HG03139 (cell line): ENCODE data around the gene SGSH.

Experiments
- ATAC-seq: cut with Tn5 transposase; IDR thresholded peaks from one replicate; pipeline ENCODE4 v1.9.1; 2021; ENCODE audit not compliant: unreplicated experiment

Gene SGSH

DNA sequence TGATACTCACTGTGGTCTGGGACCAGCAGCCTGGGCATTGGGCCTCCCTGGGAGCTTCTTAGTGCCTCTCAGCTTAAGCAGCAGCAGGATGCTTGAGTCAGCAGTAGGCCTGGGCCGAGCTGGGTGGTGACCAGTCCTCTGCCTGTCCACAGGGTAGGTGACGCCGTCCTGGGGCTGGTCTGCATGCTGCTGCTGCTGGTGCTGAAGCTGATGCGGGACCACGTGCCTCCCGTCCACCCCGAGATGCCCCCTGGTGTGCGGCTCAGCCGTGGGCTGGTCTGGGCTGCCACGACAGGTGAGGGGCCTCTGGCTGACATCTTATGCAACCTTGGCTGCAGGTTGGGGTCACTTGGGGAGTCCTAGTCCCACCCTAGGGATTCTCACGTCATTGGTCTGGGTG is 7.5 kb upstream of the SGSH start:
- ATAC-seq: no peak

DNA sequence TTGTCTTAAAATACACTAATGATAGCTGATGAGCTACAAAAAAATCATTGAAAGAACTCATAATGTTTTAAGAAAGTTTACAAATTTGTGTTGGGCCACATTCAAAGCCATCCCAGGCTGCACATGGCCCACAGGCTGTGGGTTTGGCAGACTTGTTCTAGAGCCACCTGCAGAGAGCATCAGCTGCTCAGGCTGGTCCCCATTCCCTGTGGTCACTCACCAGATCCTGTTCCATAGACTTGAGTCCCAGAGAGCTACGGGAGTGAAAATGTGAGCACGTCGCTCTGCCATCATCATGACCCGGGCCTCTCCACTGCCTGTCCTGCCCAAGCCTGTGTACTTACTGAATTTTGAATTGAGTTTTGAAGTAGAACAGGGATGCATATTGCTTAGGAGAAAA is 7.0 kb upstream of the SGSH start:
- no peak for ATAC-seq

DNA sequence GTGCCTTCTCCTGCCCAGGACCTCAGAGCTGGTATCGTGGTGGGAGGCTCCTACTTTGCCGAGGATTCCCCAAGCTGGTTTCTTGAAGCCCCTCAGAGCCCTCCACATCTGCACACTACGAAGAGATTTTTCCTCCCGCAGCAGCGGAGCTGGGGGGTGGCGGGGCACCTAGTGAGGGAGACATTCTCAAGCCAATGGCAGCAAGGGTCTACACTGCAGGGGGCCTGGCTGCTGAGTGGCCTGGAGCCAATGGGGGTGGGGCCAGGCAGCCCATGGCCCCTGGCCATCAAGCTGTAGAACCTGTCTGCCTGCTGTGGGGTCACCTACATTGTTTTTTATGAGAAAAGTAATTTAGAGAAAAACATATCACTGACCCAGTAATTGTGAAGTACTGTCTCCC is 5.1 kb upstream of the SGSH start:
- ATAC-seq: no peak

DNA sequence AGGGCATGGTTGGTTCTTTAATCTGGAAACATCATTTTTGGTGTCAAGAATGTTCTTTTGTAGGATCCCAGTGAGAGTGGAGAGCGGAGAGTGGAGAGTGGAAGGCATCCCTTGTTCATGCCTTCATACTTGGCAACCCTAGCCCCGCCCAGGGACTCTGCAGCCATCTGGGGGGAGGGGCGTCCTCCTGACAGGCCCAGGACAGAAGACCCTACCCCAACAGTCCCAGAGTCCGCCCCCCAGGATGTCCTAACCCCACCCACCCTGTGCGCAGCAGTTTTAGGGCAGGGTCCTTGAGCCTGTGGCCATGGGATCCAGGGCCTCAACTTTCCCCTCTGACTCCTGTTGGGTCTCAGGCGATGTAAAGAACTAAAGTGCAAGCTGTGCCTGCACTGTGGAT is 4.5 kb upstream of the SGSH start:
- ATAC-seq: no peak

DNA sequence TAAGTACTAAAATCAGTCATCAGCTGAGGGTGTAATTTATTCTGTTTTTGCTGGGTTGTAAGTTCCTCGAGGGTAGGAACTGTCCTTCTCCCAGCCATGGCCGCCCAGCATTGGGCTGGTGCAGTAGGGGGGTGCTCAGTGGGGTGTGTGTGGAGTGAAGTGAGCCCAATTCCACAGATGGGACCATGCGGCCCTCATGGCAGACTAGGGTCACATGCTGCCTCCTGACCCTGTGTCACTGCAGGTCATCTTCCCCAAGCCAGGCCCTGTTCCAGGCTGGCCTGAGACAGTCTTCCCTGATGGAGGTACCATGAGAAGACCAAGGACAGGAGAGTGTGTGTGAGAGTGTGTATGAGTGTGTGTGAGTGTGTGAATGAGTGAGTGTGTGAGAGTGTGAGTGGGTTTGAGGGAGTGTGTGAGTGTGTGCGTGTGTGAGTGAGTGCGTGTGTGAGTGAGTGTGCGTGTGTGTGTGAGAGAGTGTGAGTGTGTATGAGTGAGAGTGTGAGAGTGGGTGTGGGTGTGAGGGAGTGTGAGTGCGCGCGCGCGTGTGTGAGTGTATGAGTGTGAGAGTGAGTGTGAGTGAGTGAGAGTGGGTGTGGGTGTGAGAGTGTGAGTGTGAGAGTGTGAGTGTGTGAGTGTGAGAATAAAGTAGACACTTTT is 3.8 kb upstream of the SGSH start:
- ATAC-seq: no peak

DNA sequence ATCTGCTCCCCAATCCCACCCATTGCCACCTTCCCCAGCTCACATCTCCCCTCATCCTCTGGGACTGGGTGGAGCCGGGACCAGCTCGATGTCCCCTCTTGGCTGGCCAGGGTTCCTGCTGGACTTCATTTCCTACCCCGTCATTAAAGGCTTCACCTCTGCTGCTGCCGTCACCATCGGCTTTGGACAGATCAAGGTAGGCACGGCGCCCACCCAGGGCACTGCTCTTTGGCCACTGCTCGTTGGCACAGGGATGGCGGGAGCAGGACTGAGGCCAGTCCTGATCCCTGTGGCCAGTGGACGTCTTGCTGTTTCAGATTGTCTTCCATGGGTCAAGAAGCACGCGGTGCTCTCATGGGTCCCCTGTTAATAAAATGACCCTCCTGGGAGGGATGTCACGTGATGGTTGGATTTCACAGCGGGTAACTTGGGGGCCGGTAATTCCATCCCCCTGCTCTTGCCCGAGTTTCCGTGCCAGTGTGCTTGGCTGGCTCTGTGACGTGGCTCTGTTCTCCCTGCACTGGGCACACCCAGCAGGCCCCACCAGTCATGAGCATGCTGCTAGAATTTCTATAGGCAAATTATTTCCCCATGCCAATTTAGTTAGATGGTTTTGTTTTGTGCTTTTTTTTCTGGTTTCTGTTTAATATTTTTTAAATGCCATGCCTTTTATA is 3.1 kb upstream of the SGSH start:
- no peak for ATAC-seq

DNA sequence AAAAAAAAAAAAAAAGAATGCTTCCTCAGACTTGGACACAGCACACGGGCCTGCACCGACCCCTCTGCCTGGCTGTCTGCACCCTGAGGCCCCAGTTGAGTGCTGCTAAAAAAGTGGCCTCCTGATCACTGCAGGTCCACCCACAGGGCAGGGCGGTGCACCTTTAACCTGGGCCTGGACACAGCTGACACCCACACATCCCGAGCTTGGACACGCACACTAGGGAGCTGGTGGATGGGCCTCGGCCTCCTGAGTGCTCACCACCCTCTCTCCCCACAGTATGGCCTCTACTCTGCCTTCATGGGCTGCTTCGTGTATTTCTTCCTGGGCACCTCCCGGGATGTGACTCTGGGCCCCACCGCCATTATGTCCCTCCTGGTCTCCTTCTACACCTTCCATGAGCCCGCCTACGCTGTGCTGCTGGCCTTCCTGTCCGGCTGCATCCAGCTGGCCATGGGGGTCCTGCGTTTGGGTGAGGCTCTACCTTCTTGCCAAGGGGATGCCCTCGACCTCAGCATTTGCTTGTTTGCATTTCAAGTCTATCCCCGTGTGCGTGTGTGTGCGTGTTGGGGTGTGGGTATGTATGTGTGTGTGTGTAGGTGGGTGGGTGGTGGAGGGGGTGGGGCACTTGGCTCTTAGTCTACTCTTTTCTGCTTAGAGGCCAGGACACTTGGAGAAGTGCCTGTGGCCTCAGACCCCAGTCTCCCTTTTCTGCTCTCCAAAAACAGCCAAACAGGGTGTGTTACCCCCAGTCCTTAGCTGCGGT is 2.4 kb upstream of the SGSH start:
- no peak for ATAC-seq

DNA sequence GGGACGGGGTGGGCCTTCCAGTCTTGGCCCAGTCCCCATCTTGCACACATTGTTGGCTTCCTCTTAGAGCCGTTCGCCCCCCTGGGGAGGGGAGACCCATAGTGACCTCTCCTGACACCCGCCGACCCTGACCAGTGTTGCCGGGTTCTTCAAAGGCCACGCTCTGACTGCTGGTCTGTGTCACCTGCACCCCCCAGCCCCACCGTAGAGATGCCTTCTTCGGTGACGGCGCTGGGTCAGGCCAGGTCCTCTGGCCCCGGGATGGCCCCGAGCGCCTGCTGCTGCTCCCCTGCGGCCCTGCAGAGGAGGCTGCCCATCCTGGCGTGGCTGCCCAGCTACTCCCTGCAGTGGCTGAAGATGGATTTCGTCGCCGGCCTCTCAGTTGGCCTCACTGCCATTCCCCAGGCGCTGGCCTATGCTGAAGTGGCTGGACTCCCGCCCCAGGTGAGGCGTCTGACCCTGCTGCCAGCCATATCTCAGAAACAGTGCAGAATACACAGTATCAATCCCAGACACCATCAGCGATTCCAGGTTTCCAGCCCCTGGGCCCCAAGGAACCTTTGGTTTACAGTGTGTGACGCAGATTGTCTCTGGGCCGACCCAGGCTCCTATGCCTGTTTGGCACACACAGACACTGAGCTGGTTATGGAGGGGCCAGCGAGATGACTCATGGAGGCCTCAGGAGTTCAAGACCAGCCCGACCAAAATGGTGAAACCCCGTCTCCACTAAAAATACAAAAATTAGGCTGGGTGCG is 1.4 kb upstream of the SGSH start:
- ATAC-seq: no peak

DNA sequence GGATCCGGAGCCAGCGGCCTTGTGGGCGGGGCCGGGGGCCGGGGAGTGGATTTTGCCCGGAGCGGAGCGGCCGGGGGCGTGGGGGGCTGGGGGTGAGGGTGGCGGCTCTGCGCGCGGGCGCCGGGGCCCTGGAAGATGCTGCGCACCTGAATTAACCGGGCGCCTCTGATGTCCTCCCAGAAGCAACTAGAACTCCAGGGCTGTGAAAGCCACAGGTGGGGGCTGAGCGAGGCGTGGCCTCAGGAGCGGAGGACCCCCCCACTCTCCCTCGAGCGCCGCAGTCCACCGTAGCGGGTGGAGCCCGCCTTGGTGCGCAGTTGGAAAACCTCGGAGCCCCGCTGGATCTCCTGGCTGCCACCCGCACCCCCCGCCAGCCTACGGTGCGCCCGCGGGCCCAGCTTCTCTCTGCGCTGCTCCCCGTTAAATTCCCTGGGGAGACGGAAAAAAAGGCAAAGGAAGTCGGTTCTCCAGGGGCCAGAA is 643 bp upstream of the SGSH start:
- no peak for ATAC-seq

DNA sequence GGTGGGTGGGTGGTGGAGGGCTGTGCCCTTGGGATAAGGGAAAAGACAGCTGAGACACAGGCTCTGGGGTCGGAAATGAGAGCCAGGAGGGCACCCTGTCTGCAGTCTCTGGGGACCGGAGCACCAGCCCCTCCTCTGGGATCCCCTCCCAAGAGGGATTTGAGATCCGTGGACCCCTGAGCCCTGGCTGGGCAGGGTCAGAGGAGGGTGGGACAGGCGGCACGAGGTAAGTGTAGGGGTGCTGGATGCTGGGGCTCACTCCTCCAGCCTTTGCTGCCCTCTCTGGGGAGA is 425 bp downstream of the SGSH start:
- no peak for ATAC-seq

DNA sequence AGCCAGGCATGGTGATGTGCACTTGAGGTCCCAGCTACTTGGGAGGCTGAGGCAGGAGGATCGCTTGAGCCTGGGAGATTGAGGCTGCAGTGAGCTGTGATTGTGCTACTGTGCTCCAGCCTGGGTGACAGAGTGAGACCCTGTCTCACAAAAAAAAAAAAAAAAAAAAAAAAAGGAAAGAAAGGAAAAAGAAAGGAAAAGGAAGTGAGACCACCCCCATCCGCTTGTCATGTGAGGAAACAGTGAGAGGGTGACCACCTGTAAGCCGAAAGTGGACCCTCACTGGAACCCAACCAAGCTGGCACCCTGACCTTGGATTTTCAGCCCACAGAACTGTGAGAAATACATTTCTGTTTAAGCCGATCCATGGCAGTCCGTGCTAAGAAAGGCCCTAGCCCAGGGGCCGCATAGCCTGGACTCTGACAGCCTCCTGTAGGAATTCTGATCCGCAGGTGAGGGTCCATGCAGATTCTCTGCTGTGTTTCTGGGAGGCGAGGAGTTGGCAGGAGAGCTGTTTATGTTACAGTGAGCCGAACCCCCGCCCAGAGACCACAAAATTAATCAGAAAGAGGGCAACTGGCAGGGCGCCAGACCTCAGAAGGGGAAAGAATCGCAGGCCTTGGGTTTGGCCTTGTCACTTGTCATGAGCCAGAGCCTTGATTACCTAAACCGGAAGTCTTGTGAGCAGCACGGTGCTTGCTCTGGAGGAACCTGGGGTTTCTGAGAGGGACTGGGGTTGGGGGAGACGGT is 945 bp downstream of the SGSH start:
- no peak for ATAC-seq

DNA sequence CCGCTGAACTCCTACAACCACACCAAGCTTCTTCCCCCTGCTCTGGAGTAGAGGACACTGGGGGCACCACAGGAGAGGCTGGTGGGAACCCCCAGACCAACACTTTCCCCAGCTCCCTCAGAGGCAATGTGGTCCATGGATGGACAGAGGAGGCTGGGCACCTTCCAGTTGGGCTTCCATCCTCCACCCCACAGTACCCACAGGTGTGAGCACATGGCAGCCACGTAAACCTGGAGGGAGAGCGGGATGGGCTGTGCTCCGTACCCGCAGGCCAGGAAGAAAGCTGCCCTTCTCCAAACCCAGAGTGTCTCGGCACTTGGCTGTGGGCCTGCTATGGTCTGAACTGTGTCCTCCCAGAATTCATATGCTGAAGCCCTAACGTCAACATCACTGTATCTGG is 1.7 kb downstream of the SGSH start:
- no peak for ATAC-seq

DNA sequence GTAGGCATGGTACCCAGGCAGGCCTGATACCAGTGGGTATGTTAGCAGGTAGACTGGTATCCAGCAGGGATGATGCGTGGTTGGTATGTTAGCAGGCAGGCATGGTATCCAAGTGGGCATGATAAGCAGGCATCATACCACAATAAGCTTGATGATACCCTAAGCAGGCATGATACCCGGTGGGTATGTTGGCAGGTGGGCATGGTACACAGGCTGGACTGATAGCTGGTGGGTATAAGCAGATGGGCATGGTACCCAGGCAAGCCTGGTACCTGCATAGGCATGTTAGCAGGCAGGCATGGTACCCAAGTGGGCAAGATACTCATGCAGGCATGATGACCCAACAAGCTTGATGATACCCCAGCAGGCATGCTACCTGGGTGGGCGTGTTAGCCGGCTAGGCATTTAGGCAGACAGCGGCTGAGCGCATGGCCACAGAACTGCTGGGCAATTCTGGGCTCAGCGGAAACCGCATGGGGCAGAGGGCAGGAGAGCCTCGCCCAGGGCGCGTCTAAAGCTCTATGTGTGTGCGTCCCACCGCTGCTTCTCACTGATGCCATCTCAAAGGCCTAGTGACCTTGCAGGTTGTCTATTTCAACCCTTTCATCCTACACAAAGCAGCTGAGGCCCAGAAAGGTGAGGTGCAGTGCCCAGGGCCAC is 2.3 kb downstream of the SGSH start:
- ATAC-seq: no peak

DNA sequence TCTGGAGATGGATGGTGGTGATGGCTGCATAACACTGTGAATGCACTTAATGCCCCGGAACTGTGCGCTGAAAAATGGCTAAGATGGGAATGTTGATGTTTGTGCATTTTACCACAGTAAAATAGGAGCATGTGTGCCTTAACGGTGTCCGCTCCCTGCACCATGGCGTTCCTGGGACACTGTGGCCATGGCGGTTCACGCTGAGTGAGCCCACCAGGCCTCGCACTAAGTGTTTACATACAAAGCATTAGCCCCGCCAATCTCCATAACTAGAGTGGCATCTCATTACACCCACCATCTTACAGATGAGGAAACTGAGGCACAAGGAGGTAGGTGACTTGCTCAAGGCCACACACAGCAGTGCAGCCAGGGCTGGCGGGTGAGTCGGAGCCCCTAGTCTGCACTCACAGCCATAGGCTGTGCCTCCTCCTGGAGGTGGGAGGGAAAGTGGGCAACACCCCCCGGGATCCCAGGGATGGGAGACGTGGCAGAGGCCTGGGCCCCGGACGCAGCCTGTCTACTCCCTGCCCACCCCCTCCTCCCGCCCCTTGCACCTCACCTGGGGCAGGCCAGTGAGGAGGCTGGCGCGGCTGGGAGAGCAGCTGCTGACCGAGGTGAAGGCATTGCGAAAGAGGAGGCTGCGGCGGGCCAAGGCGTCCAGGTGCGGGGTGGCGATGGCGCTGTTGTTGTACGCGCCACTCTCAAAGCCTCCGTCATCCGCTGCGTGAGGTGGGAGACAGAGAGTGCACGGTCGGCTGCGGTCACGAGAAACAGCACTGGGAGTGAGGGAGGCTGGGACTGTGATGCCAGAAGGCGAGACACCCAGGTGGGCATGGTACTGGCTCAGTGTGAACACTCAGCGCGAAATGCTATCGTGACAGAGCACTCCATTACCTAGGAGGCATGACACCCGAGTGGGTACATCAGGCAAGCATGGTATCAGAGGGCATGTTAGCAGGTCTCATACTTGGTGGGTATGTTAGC is 3.4 kb downstream of the SGSH start:
- no peak for ATAC-seq

DNA sequence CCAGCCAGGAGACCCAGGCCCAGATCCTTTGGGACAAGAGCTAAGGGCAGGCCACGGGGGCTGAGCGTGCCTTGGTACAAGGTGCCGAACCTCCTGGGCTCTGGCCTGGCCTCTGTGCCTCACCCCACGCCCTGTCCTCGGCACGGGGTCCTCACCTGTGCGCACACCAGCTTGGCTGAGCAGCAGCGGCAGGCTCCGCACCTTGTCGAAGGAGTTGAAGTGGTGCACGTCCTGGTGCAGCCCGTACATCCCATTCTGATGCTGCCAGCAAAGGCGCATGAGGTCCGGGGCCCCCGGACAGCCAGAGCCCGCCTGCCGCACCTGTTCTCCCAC is 5.3 kb downstream of the SGSH start:
- ATAC-seq: no peak

DNA sequence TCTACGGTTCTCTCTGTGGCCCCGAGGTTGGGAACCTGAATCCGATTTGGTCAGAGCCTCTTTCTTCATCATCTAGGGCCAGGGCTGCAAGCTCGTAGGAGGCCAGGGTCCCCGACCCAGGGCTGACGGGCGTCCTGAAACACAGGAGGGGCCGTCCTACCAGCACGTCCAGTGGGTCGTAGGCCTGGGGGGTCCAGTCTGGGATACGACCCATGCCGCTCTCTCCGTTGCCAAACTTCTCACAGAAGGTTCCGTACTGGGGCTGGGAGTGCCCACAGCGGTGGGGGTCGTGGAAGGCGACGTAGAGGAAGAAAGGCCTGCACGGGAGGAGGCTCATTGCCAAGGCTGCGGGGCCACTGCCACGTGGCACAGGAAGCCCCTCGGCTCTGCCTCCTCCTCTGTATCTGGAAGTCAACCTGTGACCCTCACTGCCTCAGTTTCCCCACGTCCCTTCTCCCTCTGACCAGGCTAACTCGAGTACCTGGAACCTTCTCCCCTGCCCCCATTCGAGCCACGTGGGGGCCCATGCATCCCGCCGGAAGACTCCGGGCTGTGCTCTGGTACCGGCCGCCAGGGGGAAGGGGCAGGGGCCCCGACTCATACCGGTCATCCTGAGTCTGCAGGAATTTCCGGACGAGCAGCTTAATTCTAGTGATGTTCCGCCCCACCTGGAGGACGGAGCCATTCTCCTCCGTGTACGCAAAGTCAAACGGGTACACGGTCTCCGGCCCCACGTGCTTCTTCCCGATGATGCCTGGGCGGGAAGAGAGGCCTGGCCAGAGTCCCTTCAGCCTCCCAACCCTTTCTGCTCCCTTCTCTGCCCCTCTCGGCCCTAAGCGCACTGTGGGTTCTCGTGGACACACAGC is 5.9 kb downstream of the SGSH start:
- ATAC-seq: no peak

DNA sequence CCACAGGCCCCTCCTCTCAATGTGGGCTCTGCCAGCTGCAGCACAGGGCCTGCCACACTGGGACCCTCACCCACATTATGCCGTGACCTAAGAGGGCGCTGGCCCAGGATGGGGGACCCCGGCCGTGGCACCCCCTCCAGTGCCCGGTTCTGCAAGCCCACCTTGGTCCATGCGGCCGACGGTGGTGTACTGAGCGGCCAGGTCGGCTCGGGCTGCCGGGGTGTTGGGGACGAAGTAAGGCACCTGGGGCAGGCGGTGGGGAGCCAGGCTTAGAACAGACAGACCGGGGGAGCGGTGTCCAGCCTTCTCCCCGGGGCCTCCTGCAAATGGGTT is 6.5 kb downstream of the SGSH start:
- no peak for ATAC-seq

DNA sequence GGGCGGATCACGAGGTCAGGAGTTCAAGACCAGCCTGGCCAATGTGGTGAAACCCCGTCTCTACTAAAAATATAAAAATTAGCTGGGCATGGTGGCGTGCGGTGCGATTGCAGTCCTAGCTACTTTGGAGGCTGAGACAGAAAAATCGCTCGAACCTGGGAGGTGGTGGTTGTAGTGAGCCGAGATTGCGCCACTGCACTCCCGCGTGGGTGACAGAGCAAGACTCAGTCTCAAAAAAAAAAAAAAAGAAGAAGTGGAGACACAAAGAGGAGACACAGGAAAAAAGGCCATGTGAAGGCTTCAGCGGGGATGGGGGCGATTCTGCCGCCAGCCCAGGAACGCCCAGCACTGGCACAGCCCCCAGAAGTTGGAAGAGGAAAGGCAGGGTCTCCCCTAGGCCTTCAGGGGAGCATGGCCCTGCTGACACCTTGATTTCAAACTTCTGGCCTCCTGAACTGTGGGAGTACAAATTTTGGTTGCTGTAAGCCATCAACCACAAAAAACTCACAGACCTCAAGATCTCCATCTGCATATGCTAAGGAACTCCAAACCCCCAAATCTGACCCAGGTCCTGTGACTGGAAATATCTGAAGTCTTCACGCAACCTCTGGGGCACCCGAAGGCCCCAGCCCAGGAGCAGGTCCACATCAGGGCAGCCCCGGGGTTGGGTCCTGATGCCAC is 7.0 kb downstream of the SGSH start:
- no peak for ATAC-seq
